ENCODE data around the gene CENPX.

Gene CENPX

DNA sequence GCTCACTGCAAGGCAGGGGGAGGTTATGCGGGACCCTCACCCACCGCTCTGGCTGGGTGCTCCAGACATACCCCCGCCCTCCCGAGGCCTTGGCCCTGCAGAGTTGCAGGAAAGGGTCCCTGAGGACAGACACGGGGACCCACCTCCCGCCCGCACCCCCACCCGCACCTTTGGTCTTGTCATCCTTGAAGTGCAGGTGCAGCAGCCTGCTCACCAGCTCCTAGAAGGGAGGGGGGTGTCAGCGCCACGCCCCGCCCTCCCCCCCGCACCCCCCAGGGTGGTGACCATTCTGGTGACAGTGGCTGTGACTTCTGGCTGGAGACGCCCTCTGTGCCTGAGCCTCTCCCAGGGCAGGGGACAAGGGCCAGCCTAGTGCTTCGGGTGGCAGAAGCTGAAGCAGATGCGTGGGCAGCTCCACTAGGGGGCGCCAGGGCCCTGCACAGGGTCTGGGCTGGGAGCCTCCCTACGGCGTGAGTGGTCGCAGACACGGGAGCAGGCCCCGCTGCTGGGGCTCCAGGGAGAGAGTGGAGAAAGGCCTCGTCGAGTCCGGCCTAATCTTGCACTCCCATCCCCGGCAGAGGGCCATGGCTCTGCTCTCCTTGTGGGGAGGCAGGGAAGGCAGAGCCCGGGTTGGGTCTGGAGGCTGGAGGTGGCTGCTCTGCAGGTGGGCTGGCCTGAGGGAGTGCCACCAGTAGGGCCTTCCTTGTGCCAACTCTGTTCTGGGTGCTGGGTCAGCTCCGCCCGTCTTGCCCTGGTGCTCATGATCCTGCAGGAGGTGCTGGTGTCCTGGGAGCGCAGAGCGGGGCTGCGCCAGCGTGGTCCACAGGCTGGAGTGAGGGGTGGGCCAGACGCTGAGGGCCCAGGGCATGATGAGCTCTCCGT is 2.7 kb downstream of the CENPX start:
- TF ChIP-seq, protein P1, sequence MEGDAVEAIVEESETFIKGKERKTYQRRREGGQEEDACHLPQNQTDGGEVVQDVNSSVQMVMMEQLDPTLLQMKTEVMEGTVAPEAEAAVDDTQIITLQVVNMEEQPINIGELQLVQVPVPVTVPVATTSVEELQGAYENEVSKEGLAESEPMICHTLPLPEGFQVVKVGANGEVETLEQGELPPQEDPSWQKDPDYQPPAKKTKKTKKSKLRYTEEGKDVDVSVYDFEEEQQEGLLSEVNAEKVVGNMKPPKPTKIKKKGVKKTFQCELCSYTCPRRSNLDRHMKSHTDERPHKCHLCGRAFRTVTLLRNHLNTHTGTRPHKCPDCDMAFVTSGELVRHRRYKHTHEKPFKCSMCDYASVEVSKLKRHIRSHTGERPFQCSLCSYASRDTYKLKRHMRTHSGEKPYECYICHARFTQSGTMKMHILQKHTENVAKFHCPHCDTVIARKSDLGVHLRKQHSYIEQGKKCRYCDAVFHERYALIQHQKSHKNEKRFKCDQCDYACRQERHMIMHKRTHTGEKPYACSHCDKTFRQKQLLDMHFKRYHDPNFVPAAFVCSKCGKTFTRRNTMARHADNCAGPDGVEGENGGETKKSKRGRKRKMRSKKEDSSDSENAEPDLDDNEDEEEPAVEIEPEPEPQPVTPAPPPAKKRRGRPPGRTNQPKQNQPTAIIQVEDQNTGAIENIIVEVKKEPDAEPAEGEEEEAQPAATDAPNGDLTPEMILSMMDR (conservative IDR thresholded peaks at IDR 0.05): peak; percentile 84
- H3K27ac ChIP-seq: peak overlapping the region; percentile 91

DNA sequence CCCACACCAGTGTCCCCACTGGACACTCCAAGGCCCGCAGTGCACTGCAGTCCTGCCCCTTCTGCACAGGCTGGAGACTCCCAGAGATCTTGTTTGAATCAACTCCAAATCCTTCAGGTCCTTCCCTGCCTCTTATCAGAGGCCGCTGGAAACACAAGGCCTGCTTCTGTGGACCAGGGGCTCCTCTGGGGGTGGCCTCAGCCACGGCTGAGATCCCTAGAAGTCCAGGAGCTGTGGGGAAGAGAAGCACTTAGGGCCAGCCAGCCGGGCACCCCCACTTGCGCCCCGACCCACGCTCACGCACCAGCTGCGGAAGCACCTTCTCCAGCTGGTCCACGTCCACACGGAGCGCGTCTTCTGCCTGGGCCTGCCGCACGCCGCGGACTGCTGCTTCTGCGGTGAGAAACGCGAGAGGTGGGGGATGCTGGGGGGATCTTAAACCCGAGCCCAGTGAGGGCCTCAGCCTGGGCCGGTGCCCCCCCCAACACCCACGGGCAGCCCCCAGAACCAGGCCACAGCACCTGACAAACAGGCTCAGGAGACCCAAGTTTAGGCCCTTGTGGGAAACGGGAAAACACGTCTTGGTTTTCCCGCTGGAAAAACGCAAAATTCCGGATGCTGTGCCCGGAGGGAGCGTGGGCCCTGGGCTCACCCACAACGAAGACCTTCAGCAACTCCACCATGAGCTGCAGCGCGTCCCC is 3.5 kb downstream of the CENPX start:
- TF ChIP-seq, protein P1 (conservative IDR thresholded peaks at IDR 0.05): no peak
- peak overlapping the region; percentile 91 for H3K27ac ChIP-seq

DNA sequence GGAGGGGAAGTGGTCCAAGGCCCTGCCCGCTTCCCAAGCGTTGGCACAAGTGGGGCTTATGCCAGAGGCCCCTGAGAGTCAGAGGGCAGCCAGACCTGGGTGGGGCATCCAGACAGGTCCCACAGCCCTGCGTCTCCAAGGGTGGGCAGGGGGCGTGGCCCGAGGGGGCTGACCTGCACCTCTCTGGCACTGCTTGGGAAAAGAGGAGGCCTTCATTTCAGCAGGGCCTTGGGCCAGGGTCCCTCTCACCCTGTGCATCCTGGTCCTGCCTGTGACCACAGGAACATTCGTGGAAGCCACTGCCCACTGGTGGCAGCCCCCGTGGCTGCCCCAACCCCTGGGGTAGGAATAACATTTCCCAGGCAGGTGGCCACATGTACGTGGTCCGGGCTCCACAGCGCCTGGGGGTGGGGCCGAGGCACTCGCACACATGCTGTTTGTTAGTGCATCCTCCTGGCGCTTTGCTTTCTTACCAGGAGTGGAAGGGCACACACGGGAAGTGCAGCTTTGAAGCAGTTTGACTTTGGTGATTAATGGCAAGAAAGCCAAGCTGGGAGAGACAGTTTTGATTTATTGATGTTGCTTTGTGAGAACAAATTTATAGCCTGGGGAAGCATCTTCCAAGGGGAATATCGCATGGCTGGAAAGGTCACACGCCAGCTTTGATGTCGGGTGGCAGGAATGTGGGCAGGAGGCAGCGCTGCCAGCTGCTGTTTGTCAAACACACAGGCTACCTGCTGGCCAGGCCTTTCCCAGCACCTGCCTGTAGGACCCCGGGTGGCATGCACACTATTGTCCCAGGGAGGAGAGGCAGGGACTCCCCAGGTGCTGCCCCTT is 4.3 kb downstream of the CENPX start:
- TF ChIP-seq, protein P1 (conservative IDR thresholded peaks at IDR 0.05): no peak
- H3K27ac ChIP-seq: peak overlapping the region; percentile 91

DNA sequence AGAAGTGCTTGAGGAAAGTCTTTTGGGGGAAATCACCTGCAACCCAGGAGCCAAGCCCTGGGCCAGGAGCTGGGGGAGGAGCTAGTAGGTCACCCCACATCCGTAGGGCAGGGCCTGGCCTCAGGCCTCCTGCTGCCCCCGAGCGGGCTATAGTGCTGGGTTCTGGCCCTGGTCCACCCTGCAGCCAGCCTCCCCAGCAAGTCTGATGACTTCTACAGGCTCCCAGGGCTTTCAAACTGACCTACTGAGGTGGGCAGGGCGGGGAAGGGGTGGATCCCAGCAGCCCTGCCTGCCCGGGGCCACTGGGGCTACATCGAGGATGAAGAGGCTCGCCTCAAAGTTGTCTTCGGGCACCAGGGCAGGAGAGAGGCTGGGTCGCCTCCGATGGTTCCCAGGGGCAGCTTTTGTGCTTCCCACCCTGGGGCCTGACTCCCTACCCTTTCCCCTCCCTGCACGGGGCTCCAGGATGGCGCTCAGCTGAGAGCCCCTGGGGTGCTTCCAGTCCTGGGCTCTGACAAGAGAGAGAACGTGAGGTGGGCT is 5.0 kb downstream of the CENPX start:
- peak overlapping the region; percentile 91 for H3K27ac ChIP-seq
- TF ChIP-seq, protein P1 (conservative IDR thresholded peaks at IDR 0.05): no peak

DNA sequence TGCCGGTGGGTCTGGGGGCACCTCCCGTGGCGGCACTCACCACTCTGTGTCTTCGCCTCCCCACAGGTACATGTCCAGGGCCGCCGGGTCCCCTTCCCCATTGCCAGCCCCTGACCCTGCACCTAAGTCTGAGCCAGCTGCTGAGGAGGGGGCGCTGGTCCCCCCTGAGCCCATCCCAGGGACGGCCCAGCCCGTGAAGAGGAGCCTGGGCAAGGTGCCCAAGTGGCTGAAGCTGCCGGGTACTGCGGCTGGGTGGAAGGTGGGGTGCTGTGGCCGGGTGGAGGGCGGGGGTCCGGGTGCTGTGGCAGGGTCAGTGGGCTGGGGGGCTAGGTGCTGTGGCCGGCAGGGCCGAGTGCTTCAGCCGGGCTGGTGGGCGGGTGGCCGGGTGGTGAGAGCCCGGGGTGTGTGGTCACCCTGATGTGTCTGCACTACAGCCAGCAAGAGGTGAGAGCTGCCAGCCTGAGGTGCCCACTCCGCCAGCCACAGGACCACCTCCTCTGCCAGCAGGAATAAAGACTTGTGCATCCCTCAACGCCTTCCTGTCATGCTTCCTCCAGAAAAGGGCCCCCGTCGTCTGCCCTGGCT is 5.7 kb downstream of the CENPX start:
- TF ChIP-seq, protein P1 (conservative IDR thresholded peaks at IDR 0.05): no peak
- H3K27ac ChIP-seq: peak overlapping the region; percentile 91

DNA sequence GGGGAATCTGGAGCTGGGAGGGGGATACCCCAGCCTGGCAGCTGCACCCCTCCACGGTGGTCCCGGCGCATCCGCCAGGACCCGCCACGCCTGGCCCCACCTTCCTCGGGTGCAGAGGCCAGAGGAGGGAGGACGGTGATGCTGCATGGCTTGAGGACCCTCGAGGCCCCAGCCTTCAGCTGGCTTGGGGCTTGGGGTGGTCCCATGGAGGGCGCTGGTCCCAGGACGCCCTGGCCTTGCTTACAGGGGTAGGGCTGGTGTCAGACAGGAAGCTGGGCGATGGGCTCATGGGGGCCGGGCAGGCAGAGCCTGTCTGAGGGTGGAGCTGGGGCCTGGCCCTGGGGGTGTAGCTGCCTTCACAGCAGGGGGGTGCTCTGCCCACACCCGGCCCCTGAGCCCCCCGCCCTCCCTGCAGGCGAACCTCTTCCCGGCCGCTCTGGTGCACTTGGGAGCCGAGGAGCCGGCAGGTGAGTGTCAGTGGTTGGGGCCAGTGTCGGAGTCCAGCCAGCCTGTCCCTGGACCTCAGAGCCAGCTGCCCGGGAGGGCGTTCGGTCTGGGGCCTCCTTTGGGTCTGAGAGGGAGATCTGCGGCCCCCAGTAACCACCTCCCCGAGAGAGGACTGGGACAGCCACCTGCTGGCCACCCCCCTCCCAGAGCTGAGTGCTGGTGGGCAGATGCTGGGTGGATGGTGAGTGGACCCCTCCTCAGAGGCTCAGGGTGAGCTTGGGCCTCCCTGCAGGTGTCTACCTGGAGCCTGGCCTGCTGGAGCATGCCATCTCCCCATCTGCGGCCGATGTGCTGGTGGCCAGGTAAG is 6.4 kb downstream of the CENPX start:
- peak overlapping the region; percentile 91; the same call in 1 of the 2 replicates for H3K27ac ChIP-seq
- TF ChIP-seq, protein P1 (conservative IDR thresholded peaks at IDR 0.05): no peak

Data from VCaP (cell line).